ENCODE results near the gene RAE1. TPM values are rescaled to one million over a fixed set of nuclear protein-coding genes. Genes with fewer than 3 reads are reported as not detected.
A peak's percentile ranks its signal among the peaks of the same experiment; 100 is the strongest.

Gene RAE1
- total RNA-seq, 2 donors from 2014 or later, result 21.7 to 49.9 TPM

GRCh38 chr20:57400821-57401564 lies 49.9 kb downstream of the RAE1 start:
- Histone ChIP-seq H3K27me3 (replicated peaks; ENCODE audit: insufficient read depth) (no peaks in the 10 kb centered on the region), H3K9me3 (no peaks in the 10 kb centered on the region), H3K4me3 (no peak overlapping the region), H3K27ac (peak overlapping the region in 1 of 2 donors; percentile 78), H3K36me3 (peaks cover 0 to 6% of the 10 kb centered on the region in 2 donors), H3K4me1 (replicated peaks) (no peaks in the 10 kb centered on the region)
- no peak for DNase-seq (ENCODE audit: low spot score)
- intact Hi-C loops (cut with DNase I), result no loop called here
- TF ChIP-seq POLR2AphosphoS5 (IDR thresholded peaks at IDR 0.05), result no peak
- TF ChIP-seq POLR2A (IDR thresholded peaks at IDR 0.05), result no peak
- TF ChIP-seq CTCF (IDR thresholded peaks at IDR 0.05), result no peak
- WGBS, result 72% methylated on average over 21 of the region's 21 CpGs

- Histone ChIP-seq H3K36me3 (peaks cover 0 to 6% of the 10 kb centered on the region in 2 donors), H3K9me3 (no peaks in the 10 kb centered on the region), H3K4me3 (no peak overlapping the region), H3K4me1 (replicated peaks) (no peaks in the 10 kb centered on the region), H3K27ac (peak overlapping the region in 1 of 2 donors; percentile 78), H3K27me3 (replicated peaks; ENCODE audit: insufficient read depth) (no peaks in the 10 kb centered on the region)
- TF ChIP-seq POLR2A (IDR thresholded peaks at IDR 0.05) (no peak), POLR2AphosphoS5 (IDR thresholded peaks at IDR 0.05) (no peak), CTCF (IDR thresholded peaks at IDR 0.05) (no peak)
- WGBS, result 91% methylated on average over 7 of the region's 7 CpGs
- DNase-seq (ENCODE audit: low spot score), result no peak
- intact Hi-C loops (cut with DNase I), result no loop called here
Observed at GRCh38 chr20:57401565-57401918, 50.5 kb downstream of the RAE1 start.

- Histone ChIP-seq H3K9me3 (no peaks in the 10 kb centered on the region), H3K27ac (no peak overlapping the region), H3K4me1 (replicated peaks) (no peaks in the 10 kb centered on the region), H3K36me3 (peaks cover 0 to 6% of the 10 kb centered on the region in 2 donors), H3K4me3 (no peak overlapping the region), H3K27me3 (replicated peaks; ENCODE audit: insufficient read depth) (no peaks in the 10 kb centered on the region)
- TF ChIP-seq POLR2AphosphoS5 (IDR thresholded peaks at IDR 0.05) (no peak), POLR2A (IDR thresholded peaks at IDR 0.05) (no peak)
- no peak for DNase-seq (ENCODE audit: low spot score)
- intact Hi-C loops (cut with DNase I), result no loop called here
- WGBS, result 92% methylated on average over 32 of the region's 32 CpGs
Observed at GRCh38 chr20:57402206-57403125, 51.4 kb downstream of the RAE1 start.

- Histone ChIP-seq H3K27me3 (replicated peaks; ENCODE audit: insufficient read depth) (no peaks in the 10 kb centered on the region), H3K36me3 (peaks cover 0 to 6% of the 10 kb centered on the region in 2 donors), H3K4me3 (no peak overlapping the region), H3K4me1 (replicated peaks) (no peaks in the 10 kb centered on the region), H3K9me3 (no peaks in the 10 kb centered on the region), H3K27ac (no peak overlapping the region)
- intact Hi-C loops (cut with DNase I), result no loop called here
- DNase-seq (ENCODE audit: low spot score), result no peak
- 82% methylated on average over 10 of the region's 10 CpGs for WGBS
- TF ChIP-seq POLR2A (IDR thresholded peaks at IDR 0.05) (no peak), CTCF (IDR thresholded peaks at IDR 0.05) (no peak), POLR2AphosphoS5 (IDR thresholded peaks at IDR 0.05) (no peak)
Observed at GRCh38 chr20:57403216-57403615, 52.2 kb downstream of the RAE1 start.

- TF ChIP-seq POLR2AphosphoS5 (IDR thresholded peaks at IDR 0.05) (no peak), CTCF (IDR thresholded peaks at IDR 0.05) (no peak), POLR2A (IDR thresholded peaks at IDR 0.05) (no peak)
- peaks cover 0 to 6% of the 10 kb centered on the region in 2 donors for H3K36me3 ChIP-seq
Observed at GRCh38 chr20:57404006-57404405, 53.0 kb downstream of the RAE1 start.

More at GRCh38 chr20:57404006-57404405, 53.0 kb downstream of the RAE1 start:
- Histone ChIP-seq H3K27me3 (replicated peaks; ENCODE audit: insufficient read depth) (no peaks in the 10 kb centered on the region), H3K4me3 (no peak overlapping the region), H3K4me1 (replicated peaks) (no peaks in the 10 kb centered on the region), H3K9me3 (no peaks in the 10 kb centered on the region), H3K27ac (no peak overlapping the region)
- intact Hi-C loops (cut with DNase I), result no loop called here
- DNase-seq (ENCODE audit: low spot score), result no peak
- 89% methylated on average over 11 of the region's 11 CpGs for WGBS

Measured in prostate gland (tissue), 2 donors.